Brain microvascular endothelial cell (primary cell): ENCODE results near the gene RELT.

Experiments used
- DNase-seq: peaks from one replicate; pipeline ENCODE4 v3.0.0-alpha.2; 2020
- H3K27ac ChIP-seq: fragments of 250-450 bp; sonication (Bioruptor Pico); 2 replicates; pipeline ENCODE4 v1.5.1; 2020; ENCODE audit warnings: mild to moderate bottlenecking, moderate library complexity
- H3K27me3 ChIP-seq: fragments of 250-450 bp; sonication (Bioruptor Pico); replicated peaks from 2 replicates; pipeline ENCODE4 v1.5.1; 2020; ENCODE audit warnings: mild to moderate bottlenecking
- H3K36me3 ChIP-seq: fragments of 250-450 bp; sonication (Bioruptor Pico); replicated peaks from 2 replicates; pipeline ENCODE4 v1.5.1; 2020; ENCODE audit warnings: mild to moderate bottlenecking
- H3K4me3 ChIP-seq: 2 replicates; pipeline ENCODE4 v1.5.1; 2011; ENCODE audit warnings: low read depth, mild to moderate bottlenecking, control low read depth, low read length, moderate library complexity
- CTCF ChIP-seq: IDR thresholded peaks from 2 replicates; pipeline ENCODE4 v1.5.1; 2011; ENCODE audit warnings: low read depth, mild to moderate bottlenecking, moderate library complexity, low read length, control low read depth, inconsistent platforms; ENCODE audit errors: missing control alignments
- in situ Hi-C: cut with HindIII; loops from 2 replicates; pipeline ENCODE4 v1.10.0; 2017; ENCODE audit warnings: low sequenced_read_pairs, low pct_ligation_motif_present

The RELT gene

GRCh38 chr11:73412308-73412707, 36.1 kb downstream of the RELT start:
- no peak for DNase-seq
- no peaks in the 10 kb centered on the region for H3K27me3 ChIP-seq
- H3K27ac ChIP-seq, result no peak overlapping the region
- in situ Hi-C loops, result no loop called here
- H3K36me3 ChIP-seq, result peaks cover 11% of the 10 kb centered on the region
- no peak for TF ChIP-seq CTCF
- H3K4me3 ChIP-seq, result no peak overlapping the region

- TF ChIP-seq CTCF, result no peak
- in situ Hi-C loops, result no loop called here
- Histone ChIP-seq H3K27me3 (no peaks in the 10 kb centered on the region), H3K36me3 (peaks cover 6% of the 10 kb centered on the region), H3K27ac (no peak overlapping the region), H3K4me3 (no peak overlapping the region)
- DNase-seq, result no peak
Measured at GRCh38 chr11:73413256-73413655, 37.1 kb downstream of the RELT start.

GRCh38 chr11:73414977-73415651, 38.9 kb downstream of the RELT start:
- H3K27ac ChIP-seq, result peak overlapping the region; percentile 22
- in situ Hi-C loops, result no loop called here
- H3K36me3 ChIP-seq, result no peaks in the 10 kb centered on the region
- DNase-seq, result peak; percentile 74
- TF ChIP-seq CTCF, result no peak
- H3K27me3 ChIP-seq, result no peaks in the 10 kb centered on the region
- no peak overlapping the region for H3K4me3 ChIP-seq

- no peak for TF ChIP-seq CTCF
- H3K27ac ChIP-seq, result no peak overlapping the region
- in situ Hi-C loops, result no loop called here
Measured at GRCh38 chr11:73415854-73416615, 39.8 kb downstream of the RELT start.

GRCh38 chr11:73416786-73417185, 40.6 kb downstream of the RELT start:
- H3K4me3 ChIP-seq, result no peak overlapping the region
- in situ Hi-C loops, result no loop called here
- H3K36me3 ChIP-seq, result no peaks in the 10 kb centered on the region
- no peak for DNase-seq
- TF ChIP-seq CTCF, result no peak
- no peak overlapping the region for H3K27ac ChIP-seq
- no peaks in the 10 kb centered on the region for H3K27me3 ChIP-seq

More at GRCh38 chr11:73415854-73416615, 39.8 kb downstream of the RELT start:
- Histone ChIP-seq H3K27me3 (no peaks in the 10 kb centered on the region), H3K36me3 (no peaks in the 10 kb centered on the region), H3K4me3 (no peak overlapping the region)
- no peak for DNase-seq
